DOHH2 (cell line): ENCODE results near the gene SPON2.

Source experiments
- EZH2phosphoT487 ChIP-seq: fragments of 200-600 bp; sonication (generic); IDR thresholded peaks from 2 replicates; pipeline ENCODE4 v1.6.1; 2017; ENCODE audit warnings: borderline replicate concordance, mild to moderate bottlenecking, antibody characterized with exemption, low read length, moderate library complexity, mixed read lengths
- TF ChIP-seq, protein P1 (sequence below): fragments of 200-600 bp; sonication (generic); IDR thresholded peaks from one replicate; pipeline ENCODE4 v1.5.1; 2014; ENCODE audit warnings: antibody characterized with exemption, mild to moderate bottlenecking, low read depth, low read length; ENCODE audit not compliant: poor library complexity, severe bottlenecking

DNA sequence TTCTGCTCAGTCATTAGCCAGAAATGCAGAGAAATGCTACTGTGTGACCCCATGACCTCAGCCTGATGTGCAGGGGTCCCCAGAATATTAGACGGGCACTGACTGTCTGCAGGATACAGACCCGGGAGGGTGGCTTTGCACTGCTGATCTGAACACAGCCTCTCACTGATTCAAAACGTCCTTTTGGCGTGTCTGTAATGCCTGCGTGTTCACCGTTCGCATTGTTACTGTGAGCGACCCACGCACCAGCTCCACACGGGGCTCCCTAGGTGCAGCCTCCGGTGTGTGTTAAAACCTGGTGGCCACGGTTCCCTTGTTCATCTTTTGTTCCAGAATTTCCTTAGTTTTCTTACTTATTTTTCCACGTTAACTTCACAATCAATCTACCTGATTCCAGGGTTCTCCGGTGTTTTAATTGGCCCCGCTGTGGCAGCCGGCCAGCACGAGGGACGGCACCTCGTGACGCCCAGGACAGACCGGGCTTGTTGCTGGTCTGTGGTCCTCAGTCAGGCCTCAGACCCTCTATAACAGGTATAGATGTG lies 32.0 kb upstream of the SPON2 start:
- TF ChIP-seq, protein P1, sequence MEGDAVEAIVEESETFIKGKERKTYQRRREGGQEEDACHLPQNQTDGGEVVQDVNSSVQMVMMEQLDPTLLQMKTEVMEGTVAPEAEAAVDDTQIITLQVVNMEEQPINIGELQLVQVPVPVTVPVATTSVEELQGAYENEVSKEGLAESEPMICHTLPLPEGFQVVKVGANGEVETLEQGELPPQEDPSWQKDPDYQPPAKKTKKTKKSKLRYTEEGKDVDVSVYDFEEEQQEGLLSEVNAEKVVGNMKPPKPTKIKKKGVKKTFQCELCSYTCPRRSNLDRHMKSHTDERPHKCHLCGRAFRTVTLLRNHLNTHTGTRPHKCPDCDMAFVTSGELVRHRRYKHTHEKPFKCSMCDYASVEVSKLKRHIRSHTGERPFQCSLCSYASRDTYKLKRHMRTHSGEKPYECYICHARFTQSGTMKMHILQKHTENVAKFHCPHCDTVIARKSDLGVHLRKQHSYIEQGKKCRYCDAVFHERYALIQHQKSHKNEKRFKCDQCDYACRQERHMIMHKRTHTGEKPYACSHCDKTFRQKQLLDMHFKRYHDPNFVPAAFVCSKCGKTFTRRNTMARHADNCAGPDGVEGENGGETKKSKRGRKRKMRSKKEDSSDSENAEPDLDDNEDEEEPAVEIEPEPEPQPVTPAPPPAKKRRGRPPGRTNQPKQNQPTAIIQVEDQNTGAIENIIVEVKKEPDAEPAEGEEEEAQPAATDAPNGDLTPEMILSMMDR: no peak
- no peak for TF ChIP-seq EZH2phosphoT487
